GM12892 (cell line): ENCODE data around the gene NBPF26.
"Not testable (repeated sequence)": the region's sequence is repeated elsewhere in the genome, so short reads cannot be mapped to it uniquely, and the experiment has no call there.

ENCODE experiments used
- POLR2AphosphoS5 ChIP-seq: IDR thresholded peaks from 2 replicates; pipeline ENCODE4 v1.6.1; 2011; ENCODE audit warnings: low read depth, low read length, control low read depth
- TAF1 ChIP-seq: IDR thresholded peaks from 2 replicates; pipeline ENCODE4 v1.6.1; 2011; ENCODE audit warnings: low read depth, mild to moderate bottlenecking, control low read depth, low read length, borderline replicate concordance

DNA sequence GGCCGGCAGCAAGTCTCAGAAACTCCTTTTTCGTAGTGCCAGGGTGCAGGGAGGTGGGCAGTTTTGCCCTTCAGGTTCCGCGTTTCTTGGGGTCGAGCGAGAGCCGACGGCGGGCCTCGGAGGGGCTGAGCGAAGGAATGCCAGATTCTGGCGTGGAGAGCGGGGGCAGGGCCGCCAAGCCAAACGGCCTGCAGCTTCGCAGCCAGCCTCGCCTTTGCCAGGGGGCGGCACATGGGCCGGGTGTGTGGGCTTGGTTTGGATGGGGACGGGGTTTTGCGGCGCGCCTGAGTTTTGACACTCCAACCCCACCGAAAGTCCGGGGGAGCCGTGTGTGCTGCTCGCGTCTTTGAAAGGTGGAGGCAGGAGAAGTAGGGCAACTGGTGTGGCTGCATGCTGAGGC is 762 bp downstream of the NBPF26 start:
- TF ChIP-seq TAF1, POLR2AphosphoS5: not testable (repeated sequence)
